Loucy (cell line): ENCODE results near the gene SELENOM.

Experiments used
- H2AFZ ChIP-seq: fragments of 200-600 bp; sonication (generic); 2 replicates; pipeline ENCODE4 v1.6.0; 2016; ENCODE audit warnings: antibody characterized with exemption, mild to moderate bottlenecking, low read length, moderate library complexity
- H3F3A ChIP-seq: fragments of 200-600 bp; 2 replicates; pipeline ENCODE4 v1.6.0; 2016; ENCODE audit warnings: antibody characterized with exemption, low read depth, mild to moderate bottlenecking
- H3K27me3 ChIP-seq: fragments of 200-600 bp; sonication (generic); 2 replicates; pipeline ENCODE4 v1.6.1; 2014; ENCODE audit warnings: low read length, mild to moderate bottlenecking; ENCODE audit not compliant: insufficient read depth, poor library complexity, severe bottlenecking
- H3K36me3 ChIP-seq: fragments of 200-600 bp; sonication (generic); 2 replicates; pipeline ENCODE4 v1.6.1; 2016; ENCODE audit warnings: low read length; ENCODE audit not compliant: insufficient read depth
- H3K4me1 ChIP-seq: fragments of 200-600 bp; sonication (generic); 2 replicates; pipeline ENCODE4 v1.5.1; 2014; ENCODE audit warnings: low read length, mild to moderate bottlenecking; ENCODE audit not compliant: insufficient read depth, poor library complexity, severe bottlenecking
- H3K4me2 ChIP-seq: fragments of 200-600 bp; sonication (generic); 2 replicates; pipeline ENCODE4 v1.6.0; 2014; ENCODE audit warnings: antibody characterized with exemption, low read length, low read depth, mild to moderate bottlenecking; ENCODE audit not compliant: poor library complexity, severe bottlenecking
- H3K4me3 ChIP-seq: fragments of 200-600 bp; sonication (generic); 2 replicates; pipeline ENCODE4 v1.5.1; 2014; ENCODE audit warnings: low read length, mild to moderate bottlenecking, mixed read lengths; ENCODE audit not compliant: poor library complexity, severe bottlenecking
- H3K79me2 ChIP-seq: fragments of 200-600 bp; sonication (generic); 2 replicates; pipeline ENCODE4 v1.6.1; 2014; ENCODE audit warnings: low read length; ENCODE audit not compliant: insufficient read depth
- H3K9ac ChIP-seq: fragments of 200-600 bp; sonication (generic); 2 replicates; pipeline ENCODE4 v1.6.0; 2014; ENCODE audit warnings: mild to moderate bottlenecking, low read depth, low read length, moderate library complexity; ENCODE audit not compliant: poor library complexity, severe bottlenecking
- H3K9me2 ChIP-seq: fragments of 200-600 bp; sonication (generic); replicated peaks from 2 replicates; pipeline ENCODE4 v1.6.1; 2016; ENCODE audit warnings: low read depth, low read length, mixed read lengths
- H3K9me3 ChIP-seq: fragments of 200-600 bp; sonication (generic); 2 replicates; pipeline ENCODE4 v1.6.1; 2014; ENCODE audit warnings: mild to moderate bottlenecking, antibody characterized with exemption, low read length, low read depth; ENCODE audit not compliant: insufficient read depth
- H4K20me1 ChIP-seq: fragments of 200-600 bp; sonication (generic); 2 replicates; pipeline ENCODE4 v1.6.0; 2014; ENCODE audit warnings: antibody characterized with exemption, low read length, mild to moderate bottlenecking; ENCODE audit not compliant: insufficient read depth, poor library complexity, severe bottlenecking
- EZH2phosphoT487 ChIP-seq: fragments of 200-600 bp; IDR thresholded peaks from 2 replicates; pipeline ENCODE4 v1.6.1; 2018; ENCODE audit warnings: antibody characterized with exemption, mild to moderate bottlenecking, moderate library complexity, borderline replicate concordance
- TF ChIP-seq, protein P1 (sequence below): fragments of 200-600 bp; sonication (generic); conservative IDR thresholded peaks from 2 replicates; pipeline ENCODE4 v1.5.1; 2014; ENCODE audit warnings: mild to moderate bottlenecking, antibody characterized with exemption, low read length

The SELENOM gene

DNA sequence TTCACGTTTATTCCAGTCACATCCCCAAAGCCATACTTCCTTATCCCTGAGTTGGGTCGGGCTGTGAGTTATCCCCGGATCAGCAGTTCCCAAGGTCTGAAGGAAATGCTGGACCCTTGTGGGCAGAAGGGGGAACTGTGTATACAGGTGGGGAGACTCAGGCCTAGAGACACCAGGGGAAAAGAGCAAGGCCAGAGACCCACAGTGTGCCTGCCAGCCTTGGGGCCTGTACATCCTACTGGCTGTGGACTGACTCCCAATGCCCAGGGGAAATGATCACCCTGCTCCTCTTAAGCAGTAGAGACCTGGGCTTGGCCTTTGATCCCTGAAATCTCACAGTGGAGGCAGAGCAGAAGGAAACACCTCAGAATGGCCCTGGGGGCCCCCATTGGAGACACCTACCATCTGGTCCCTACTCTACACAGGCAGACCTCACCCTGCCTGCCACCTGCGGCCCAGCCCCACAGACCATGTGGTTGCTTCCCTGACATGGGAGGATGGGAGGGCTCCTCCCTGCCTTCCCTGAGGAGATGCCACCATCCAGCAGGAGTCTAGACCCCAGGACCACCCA lies 1.3 kb downstream of the SELENOM start:
- Histone ChIP-seq H3K9me2 (no peaks in the 10 kb centered on the region), H3K36me3 (no peaks in the 10 kb centered on the region), H3K79me2 (no peaks in the 10 kb centered on the region), H3F3A (no peaks in the 10 kb centered on the region), H3K4me2 (no peak overlapping the region), H4K20me1 (no peaks in the 10 kb centered on the region), H2AFZ (no peak overlapping the region), H3K9ac (no peak overlapping the region), H3K9me3 (no peaks in the 10 kb centered on the region), H3K27me3 (no peaks in the 10 kb centered on the region), H3K4me3 (no peak overlapping the region), H3K4me1 (peaks cover 3% of the 10 kb centered on the region)
- TF ChIP-seq, protein P1, sequence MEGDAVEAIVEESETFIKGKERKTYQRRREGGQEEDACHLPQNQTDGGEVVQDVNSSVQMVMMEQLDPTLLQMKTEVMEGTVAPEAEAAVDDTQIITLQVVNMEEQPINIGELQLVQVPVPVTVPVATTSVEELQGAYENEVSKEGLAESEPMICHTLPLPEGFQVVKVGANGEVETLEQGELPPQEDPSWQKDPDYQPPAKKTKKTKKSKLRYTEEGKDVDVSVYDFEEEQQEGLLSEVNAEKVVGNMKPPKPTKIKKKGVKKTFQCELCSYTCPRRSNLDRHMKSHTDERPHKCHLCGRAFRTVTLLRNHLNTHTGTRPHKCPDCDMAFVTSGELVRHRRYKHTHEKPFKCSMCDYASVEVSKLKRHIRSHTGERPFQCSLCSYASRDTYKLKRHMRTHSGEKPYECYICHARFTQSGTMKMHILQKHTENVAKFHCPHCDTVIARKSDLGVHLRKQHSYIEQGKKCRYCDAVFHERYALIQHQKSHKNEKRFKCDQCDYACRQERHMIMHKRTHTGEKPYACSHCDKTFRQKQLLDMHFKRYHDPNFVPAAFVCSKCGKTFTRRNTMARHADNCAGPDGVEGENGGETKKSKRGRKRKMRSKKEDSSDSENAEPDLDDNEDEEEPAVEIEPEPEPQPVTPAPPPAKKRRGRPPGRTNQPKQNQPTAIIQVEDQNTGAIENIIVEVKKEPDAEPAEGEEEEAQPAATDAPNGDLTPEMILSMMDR, result no peak
- TF ChIP-seq EZH2phosphoT487, result no peak

DNA sequence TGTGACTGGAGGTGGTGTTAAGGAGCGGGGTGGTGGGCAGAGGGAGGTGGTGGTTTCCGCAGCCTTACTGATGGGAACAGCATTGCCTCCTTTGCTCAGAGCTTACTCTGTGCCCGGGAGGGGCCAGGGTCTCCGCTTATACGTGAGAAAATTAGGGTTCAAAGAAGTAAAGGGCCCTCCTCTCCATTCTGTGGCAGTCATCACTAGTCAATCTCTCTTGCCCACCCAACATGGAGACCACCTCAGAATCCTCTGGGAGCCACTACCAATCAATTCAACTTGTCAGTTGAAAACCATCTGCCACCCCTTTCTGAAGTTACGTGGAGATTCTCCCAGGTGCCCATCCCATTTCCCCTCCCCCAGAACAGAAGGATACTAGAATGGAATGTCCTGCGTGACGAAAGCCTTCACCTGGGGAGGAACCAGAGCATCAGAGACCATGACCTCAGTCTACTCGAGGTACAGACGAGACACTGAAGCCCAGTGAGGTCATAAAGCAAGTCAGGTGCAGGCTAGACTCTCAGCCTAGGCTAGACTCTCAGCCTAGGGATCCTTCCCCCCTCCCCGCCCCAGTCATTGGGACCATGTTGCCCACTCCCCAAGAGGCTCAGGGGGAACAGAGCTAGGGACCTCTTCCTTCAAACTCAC lies 2.0 kb downstream of the SELENOM start:
- Histone ChIP-seq H3K27me3 (no peaks in the 10 kb centered on the region), H3K9ac (no peak overlapping the region), H3K4me1 (peaks cover 3% of the 10 kb centered on the region), H4K20me1 (no peaks in the 10 kb centered on the region), H3K79me2 (no peaks in the 10 kb centered on the region), H3K4me3 (no peak overlapping the region), H3K4me2 (no peak overlapping the region), H3K9me3 (no peaks in the 10 kb centered on the region), H3K36me3 (no peaks in the 10 kb centered on the region), H2AFZ (no peak overlapping the region), H3F3A (no peaks in the 10 kb centered on the region), H3K9me2 (no peaks in the 10 kb centered on the region)
- TF ChIP-seq EZH2phosphoT487, result no peak
- TF ChIP-seq, protein P1, result no peak

DNA sequence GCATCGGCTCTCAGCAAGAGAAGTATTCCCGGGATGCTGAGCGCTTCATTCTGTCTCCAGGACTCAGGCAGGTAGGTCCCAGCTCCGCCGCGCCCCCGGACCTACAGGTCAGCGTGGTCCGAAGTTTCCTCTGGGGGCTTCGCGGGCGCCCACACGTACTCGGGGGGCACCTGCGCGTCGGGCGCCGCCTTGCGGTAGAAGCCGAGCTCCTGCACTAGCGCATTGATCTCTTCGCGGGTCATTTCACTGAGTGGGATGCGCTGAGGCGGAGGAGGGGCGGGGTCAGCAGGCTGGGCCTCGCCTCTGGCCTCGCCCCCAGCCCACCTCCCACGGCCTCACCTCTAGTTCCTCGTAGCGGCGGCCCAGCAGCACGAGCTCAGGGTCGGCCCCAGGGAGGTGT lies 2.5 kb downstream of the SELENOM start:
- TF ChIP-seq EZH2phosphoT487, result no peak
- TF ChIP-seq, protein P1, result no peak
- Histone ChIP-seq H3K9ac (no peak overlapping the region), H3K4me3 (no peak overlapping the region), H3K79me2 (no peaks in the 10 kb centered on the region), H3K36me3 (peaks cover 3% of the 10 kb centered on the region; the same call in 1 of the 2 replicates), H2AFZ (no peak overlapping the region), H3K27me3 (no peaks in the 10 kb centered on the region), H3K9me2 (no peaks in the 10 kb centered on the region), H3K4me2 (no peak overlapping the region), H3F3A (no peaks in the 10 kb centered on the region), H4K20me1 (no peaks in the 10 kb centered on the region), H3K9me3 (no peaks in the 10 kb centered on the region), H3K4me1 (peaks cover 3% of the 10 kb centered on the region)
